Breast epithelium (tissue), 3 donors: ENCODE data around the gene ARRDC5.
"Not testable (repeated sequence)": the region's sequence is repeated elsewhere in the genome, so short reads cannot be mapped to it uniquely, and the experiment has no call there.

Experiments used
- CTCF ChIP-seq, 3 donors: fragments of 450-650 bp; IDR thresholded peaks; one replicate each; pipeline ENCODE4 v1.5.1; 2016 to 2017; ENCODE audit warnings: antibody characterized with exemption in 3 of 3, mild to moderate bottlenecking in 3 of 3, moderate library complexity in 3 of 3
- POLR2A ChIP-seq: fragments of 450-650 bp; IDR thresholded peaks from one replicate; pipeline ENCODE4 v1.6.1; 2016; ENCODE audit warnings: antibody characterized with exemption, mild to moderate bottlenecking, moderate library complexity
- POLR2AphosphoS5 ChIP-seq, 3 donors: sonication (generic); formaldehyde crosslinking; IDR thresholded peaks; one replicate each; pipeline ENCODE4 v1.6.1; 2017; ENCODE audit warnings: antibody characterized with exemption in 3 of 3

- not testable (repeated sequence) for TF ChIP-seq CTCF (IDR thresholded peaks at IDR 0.05); POLR2AphosphoS5 (IDR thresholded peaks at IDR 0.05); POLR2A
These were observed 9.7 kb downstream of the ARRDC5 start for GRCh38 chr19:4892962-4893361.
